ENCODE results near the gene SOCS2.
"Not testable (repeated sequence)": the region's sequence is repeated elsewhere in the genome, so short reads cannot be mapped to it uniquely, and the experiment has no call there.

The SOCS2 gene

DNA sequence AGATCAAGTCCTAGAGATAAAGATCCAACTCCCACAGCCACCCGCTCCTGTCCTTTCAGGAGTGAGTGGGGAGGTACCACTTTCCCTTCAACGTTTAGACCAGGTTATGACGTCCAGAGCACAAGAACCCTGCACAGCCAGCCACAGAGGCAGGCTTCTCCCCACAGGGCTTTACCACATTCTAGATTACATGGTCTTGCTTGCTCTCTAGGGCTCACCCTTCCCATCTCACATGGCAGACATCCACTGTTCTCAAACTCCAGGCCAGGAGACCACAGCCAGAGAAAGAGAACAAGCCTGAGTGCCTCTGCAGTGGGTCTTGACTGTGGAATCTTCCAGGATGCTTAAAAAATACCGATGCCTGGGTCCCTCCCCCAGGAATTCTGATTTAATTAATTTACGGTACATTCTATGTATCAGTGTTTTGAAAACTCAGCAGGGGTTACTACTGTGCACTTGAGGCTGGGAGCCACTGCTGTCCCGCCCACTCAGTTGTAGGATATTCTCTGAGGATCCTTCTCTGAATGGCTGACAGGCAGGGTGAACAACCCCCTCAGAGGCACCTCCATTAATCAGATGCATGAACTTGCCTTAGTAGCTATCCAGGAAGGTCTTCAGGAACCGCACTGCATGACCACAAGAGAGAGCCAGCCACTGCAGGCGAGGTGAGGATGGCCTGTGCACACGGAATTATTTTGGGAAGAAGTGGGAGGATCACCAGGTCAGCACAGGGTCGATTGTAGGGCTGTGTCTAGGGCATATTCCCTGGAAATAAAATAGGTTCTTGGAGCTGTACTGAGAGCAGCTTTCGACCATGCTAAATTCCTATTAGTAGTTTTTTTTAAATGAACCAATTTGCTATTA is 21.5 kb upstream of the SOCS2 start:
- ATAC-seq: no peak
- no peak overlapping the region for H3K27ac Mint-ChIP-seq

DNA sequence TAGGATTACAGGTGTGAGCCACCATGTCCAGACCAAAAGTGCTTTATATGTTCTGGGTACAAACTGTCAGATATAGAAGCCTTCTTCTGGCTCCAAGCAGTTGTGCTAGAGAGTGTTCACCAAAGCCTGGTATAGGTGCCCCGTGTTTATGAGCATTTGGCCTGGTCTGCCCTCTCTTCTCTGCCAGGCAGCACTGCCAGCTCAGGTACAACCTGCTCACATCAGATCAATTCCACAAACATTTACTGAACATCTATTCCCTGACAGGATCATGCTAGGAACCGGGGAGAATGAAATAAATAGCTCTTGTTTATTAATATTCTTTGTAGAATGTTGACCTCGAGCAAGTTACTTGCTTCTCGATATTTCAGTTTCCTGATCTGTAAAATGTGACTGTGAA is 20.0 kb upstream of the SOCS2 start:
- no peaks in the 10 kb centered on the region for H3K27me3 Mint-ChIP-seq
- no peak overlapping the region for H3K4me3 Mint-ChIP-seq
- ATAC-seq (no peak), DNase-seq (no peak)
- H3K4me1 Mint-ChIP-seq: peaks cover 6% of the 10 kb centered on the region
- no peaks in the 10 kb centered on the region for H3K36me3 Mint-ChIP-seq (ENCODE audit: low read depth)
- H3K27ac Mint-ChIP-seq: no peak overlapping the region
- H3K9me3 Mint-ChIP-seq: no peaks in the 10 kb centered on the region

More for the DNA sequence above, 21.5 kb upstream of the SOCS2 start:
- Mint-ChIP-seq H3K36me3 (ENCODE audit: low read depth) (no peaks in the 10 kb centered on the region), H3K4me3 (no peak overlapping the region), H3K27me3 (no peaks in the 10 kb centered on the region), H3K4me1 (peaks cover 6% of the 10 kb centered on the region), H3K9me3 (no peaks in the 10 kb centered on the region)
- no peak for DNase-seq

DNA sequence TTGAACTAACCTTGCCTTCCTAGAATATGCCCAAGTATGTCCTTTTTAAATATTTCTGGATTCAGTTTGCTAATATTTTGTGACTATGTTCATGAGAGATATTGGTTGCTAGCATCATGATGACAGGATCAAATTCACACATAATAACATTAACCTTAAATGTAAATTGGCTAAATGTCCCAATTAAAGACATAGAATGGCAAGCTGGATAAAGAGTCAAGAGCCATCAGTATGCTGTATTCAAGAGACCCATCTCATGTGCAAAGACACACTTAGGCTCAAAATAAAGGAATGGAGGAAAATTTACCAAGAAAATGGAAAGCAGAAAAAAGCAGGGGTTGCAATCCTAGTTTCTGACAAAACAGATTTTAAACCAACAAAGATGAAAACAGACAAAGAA is 14.6 kb upstream of the SOCS2 start:
- not testable (repeated sequence) for H3K27me3 Mint-ChIP-seq, H3K4me1 Mint-ChIP-seq, H3K27ac Mint-ChIP-seq, ATAC-seq, DNase-seq, H3K4me3 Mint-ChIP-seq
- Mint-ChIP-seq H3K9me3 (peaks cover 23% of the 10 kb centered on the region), H3K36me3 (ENCODE audit: low read depth) (peaks cover 15% of the 10 kb centered on the region)

DNA sequence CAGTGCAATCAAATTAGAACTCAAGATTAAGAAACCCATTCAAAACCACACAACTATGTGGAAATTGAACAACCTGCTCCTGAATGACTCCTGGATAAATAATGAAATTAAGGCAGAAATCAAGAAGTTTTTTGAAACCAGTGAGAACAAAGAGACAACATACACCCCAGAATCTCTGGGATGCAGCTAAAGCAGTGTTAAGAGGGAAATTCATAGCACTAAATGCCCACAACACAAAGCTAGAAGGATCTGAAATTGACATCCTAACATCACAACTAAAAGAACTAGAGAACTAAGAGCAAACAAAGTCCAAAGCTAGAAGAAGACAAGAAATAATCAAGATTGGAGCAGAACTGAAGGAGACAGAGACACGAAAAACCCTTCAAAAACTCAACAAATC is 13.8 kb upstream of the SOCS2 start:
- ATAC-seq, H3K27me3 Mint-ChIP-seq, H3K4me3 Mint-ChIP-seq, H3K4me1 Mint-ChIP-seq, H3K27ac Mint-ChIP-seq, DNase-seq: not testable (repeated sequence)
- peaks cover 15% of the 10 kb centered on the region for H3K36me3 Mint-ChIP-seq (ENCODE audit: low read depth)
- H3K9me3 Mint-ChIP-seq: peaks cover 23% of the 10 kb centered on the region

DNA sequence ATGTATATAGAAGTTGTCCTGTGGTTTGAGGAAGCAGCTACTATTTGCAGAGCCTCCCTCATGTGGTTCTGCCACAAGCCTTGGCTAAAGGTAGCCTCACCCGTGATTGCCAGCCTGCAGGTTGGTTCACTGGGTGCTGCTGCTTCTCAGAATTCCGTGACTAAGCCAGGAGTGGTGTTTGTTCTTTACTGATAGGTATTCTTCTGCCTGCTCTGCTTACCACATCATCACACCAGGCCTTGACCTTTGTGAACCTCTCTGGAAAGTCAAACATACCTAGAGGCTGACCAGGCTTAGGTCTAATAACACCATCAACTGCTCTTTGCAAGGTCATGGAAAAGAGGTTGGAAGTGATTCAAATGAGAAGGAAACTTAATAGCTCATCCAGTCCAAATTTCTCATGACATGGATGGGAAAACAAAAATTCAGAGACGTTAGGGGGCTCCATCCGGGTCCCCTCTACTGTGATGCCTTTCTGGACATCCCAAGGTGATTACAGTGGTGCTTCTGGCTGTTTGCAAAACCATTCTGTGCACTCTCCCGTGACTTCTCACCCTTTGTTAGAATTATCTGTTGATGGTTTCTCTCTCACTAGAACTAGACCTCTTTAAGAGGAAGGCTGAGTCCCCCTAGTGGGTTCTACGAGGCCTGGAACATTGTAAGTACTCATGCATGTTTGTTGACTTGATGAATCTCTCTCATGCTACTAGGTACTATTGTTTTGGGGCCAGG is 8.5 kb upstream of the SOCS2 start:
- peaks cover 5% of the 10 kb centered on the region for H3K4me1 Mint-ChIP-seq
- H3K27me3 Mint-ChIP-seq: peaks cover 4% of the 10 kb centered on the region
- H3K36me3 Mint-ChIP-seq (ENCODE audit: low read depth): peaks cover 5% of the 10 kb centered on the region
- ATAC-seq (no peak), DNase-seq (no peak)
- no peak overlapping the region for H3K4me3 Mint-ChIP-seq
- H3K27ac Mint-ChIP-seq: no peak overlapping the region
- H3K9me3 Mint-ChIP-seq: peaks cover 10% of the 10 kb centered on the region

DNA sequence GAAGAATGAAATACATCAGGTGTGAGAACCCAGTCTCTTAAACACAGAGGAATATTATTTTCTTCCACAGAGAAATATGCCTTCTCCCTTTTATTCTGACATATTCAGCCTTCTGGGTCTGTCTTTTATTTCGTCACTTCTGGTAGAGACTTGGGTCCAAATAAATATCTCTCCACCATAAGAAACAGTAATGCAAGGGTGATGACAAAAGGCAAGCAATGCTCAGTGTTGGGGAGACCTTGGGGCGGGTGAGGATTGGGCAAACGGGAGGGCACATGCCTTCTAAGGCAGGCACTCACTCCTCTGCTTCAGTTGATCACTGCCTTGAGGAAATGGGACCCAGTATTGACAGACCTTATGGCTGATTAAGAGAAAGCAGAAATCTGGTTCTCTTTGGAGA is 6.7 kb upstream of the SOCS2 start:
- no peaks in the 10 kb centered on the region for H3K9me3 Mint-ChIP-seq
- DNase-seq (no peak), ATAC-seq (no peak)
- peaks cover 4% of the 10 kb centered on the region for H3K27me3 Mint-ChIP-seq
- no peak overlapping the region for H3K27ac Mint-ChIP-seq
- no peak overlapping the region for H3K4me3 Mint-ChIP-seq
- H3K4me1 Mint-ChIP-seq: peaks cover 8% of the 10 kb centered on the region
- H3K36me3 Mint-ChIP-seq (ENCODE audit: low read depth): no peaks in the 10 kb centered on the region

DNA sequence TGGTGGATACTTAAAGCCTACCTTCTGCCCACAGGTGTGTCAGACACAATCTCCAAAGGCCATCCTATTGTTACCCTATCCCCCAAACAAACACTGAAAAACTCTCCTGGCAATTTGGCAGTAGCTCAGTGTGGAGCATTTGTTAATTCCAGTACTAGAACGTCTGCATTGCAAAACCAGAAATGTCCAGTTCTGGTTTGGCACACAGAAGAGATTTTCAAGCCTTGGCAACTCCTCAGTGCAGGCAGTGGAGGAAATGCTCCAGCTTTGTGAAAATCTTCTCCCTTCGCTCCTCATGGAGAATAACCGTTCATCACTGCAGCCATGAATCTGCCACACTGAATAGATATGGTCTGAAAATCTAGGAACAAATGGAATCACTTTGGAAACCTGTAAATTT is 5.3 kb upstream of the SOCS2 start:
- H3K27ac Mint-ChIP-seq: no peak overlapping the region
- H3K36me3 Mint-ChIP-seq (ENCODE audit: low read depth): no peaks in the 10 kb centered on the region
- no peaks in the 10 kb centered on the region for H3K9me3 Mint-ChIP-seq
- H3K27me3 Mint-ChIP-seq: peaks cover 5% of the 10 kb centered on the region
- no peak for ATAC-seq
- DNase-seq: no peak
- H3K4me1 Mint-ChIP-seq: peaks cover 9% of the 10 kb centered on the region
- H3K4me3 Mint-ChIP-seq: no peak overlapping the region

DNA sequence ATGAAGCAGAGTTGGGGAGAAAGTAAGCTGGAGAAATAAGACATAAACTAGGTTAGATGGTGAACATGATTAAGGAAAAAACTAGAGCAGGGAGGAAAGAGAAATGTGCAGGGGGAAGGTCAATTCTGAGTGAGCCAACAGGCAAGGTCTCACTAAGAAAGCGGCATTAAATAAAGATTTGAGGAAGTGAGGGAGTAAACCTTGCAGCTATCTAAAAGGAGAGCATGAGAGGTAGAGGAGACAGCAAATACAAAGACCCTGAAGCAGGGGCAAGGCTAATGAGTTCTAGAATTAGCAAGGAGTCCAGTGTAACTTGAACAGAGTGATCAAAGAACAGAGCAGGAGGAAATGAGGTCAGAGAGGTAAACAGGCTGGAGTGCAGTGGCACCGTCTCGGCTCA is 4.4 kb upstream of the SOCS2 start:
- no peaks in the 10 kb centered on the region for H3K36me3 Mint-ChIP-seq (ENCODE audit: low read depth)
- H3K9me3 Mint-ChIP-seq: no peaks in the 10 kb centered on the region
- DNase-seq: no peak
- H3K27ac Mint-ChIP-seq: no peak overlapping the region
- ATAC-seq: no peak
- H3K4me3 Mint-ChIP-seq: no peak overlapping the region
- peaks cover 13% of the 10 kb centered on the region for H3K27me3 Mint-ChIP-seq
- H3K4me1 Mint-ChIP-seq: peaks cover 18% of the 10 kb centered on the region

DNA sequence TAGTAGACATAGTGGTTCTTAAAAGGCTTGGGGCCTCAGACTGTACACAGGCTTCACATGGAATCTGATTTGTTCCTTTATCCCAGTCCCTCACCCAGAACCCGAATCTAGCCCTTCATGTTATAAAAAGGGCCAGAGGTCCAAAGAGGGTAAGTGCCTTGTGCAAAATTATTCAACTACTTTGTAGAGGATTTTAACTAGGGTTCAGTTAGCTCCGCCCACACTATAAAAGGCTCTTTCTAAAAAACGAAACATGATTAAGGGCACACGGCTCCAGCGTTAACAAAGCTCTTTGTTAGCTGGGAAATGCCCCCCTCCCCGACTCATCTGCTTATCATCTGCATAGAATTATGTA is 3.2 kb upstream of the SOCS2 start:
- peak overlapping the region; percentile 75 for H3K27ac Mint-ChIP-seq

DNA sequence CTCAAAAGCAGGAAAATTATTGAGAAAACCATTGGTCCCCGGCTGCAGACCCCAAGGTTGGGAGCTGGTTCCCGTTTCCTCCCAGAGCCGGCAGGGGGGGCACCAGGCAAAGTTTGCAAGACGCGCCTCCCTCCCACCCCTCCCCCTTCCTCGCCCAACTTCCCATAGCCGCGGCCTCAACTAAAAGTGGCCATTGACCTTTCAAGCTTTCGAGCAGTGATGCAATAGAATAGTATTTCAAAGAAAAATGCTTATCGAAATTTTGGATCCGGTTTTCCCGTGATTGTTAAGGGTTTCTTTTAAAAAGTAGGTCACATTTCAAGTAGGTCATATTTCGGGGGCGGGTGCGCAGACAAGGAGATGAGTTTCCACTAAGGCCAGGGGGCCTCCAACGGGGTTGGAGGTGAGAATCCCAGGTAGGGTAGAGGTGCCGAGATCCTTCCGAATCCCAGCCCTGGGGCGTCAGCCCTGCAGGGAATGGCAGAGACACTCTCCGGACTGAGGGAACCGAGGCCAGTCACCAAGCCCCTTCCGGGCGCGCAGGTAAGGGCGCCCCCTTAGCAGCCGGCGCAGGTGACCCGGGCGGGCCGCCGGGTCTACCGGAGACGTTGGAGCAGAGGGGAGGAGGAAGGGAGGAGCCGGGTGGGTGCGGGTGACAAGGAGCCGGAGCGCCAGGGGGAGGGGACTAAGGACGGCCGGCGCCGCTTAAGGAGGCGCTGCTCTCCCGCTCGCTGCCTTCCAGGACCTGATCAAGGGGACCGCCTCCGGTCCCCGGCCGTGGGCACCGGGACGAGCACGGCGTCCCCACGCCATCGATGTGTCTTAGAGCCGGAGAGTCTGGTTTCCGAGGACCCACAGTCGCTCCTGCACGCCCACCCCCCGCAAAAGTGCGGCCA is 2.6 kb upstream of the SOCS2 start:
- DNase-seq: peak; percentile 86
- ATAC-seq: peak; percentile 47
- peaks cover 28% of the 10 kb centered on the region for H3K4me1 Mint-ChIP-seq
- no peaks in the 10 kb centered on the region for H3K9me3 Mint-ChIP-seq
- peak overlapping the region; percentile 82 for H3K4me3 Mint-ChIP-seq
- peaks cover 10% of the 10 kb centered on the region for H3K36me3 Mint-ChIP-seq (ENCODE audit: low read depth)
- H3K27me3 Mint-ChIP-seq: peaks cover 24% of the 10 kb centered on the region
- peak overlapping the region; percentile 75 for H3K27ac Mint-ChIP-seq

More for the DNA sequence above, 3.2 kb upstream of the SOCS2 start:
- H3K4me3 Mint-ChIP-seq: peak overlapping the region; percentile 82
- peaks cover 5% of the 10 kb centered on the region for H3K36me3 Mint-ChIP-seq (ENCODE audit: low read depth)
- peaks cover 24% of the 10 kb centered on the region for H3K4me1 Mint-ChIP-seq
- no peak for DNase-seq
- H3K27me3 Mint-ChIP-seq: peaks cover 20% of the 10 kb centered on the region
- no peaks in the 10 kb centered on the region for H3K9me3 Mint-ChIP-seq
- ATAC-seq: no peak

DNA sequence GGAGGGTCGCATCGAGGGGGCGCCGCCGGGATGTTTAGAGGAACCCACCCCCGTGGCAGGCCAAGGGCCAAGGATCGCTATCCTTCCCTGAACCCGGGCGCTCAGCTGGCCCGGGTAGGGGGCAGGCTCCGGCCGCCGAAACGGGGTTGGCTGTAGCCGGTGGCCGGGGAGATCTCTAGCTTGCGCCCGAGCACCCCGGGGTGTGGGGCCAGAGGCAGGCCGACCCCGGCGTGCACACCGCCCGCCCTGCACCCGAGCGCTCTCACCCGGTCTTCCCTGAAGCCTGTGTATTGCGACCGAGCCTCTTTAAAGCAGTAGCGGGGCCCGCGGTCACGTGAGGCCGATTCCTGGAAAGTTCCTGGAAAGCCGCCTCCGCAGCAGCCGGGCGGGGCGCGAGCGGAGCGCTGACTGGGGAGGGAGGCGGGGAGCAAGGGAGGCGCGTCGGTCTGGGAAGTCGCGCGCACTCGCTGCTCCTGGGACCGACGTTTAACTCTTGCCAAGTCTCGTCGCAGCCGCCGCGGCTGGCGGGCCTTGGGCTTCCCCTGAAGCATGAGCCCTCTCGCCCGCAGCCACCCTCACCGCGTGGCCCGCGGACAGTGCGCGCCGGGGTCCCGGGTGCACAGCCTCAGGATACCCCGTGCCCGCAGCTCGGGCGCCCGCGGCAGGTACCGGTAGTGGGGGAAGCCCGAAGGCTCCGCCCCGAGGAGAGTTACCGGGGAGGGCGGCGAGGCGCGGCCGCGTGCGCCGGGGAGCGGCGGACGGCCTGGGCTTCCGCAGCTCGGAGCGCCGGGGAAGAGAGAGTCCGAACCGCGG is 1.7 kb upstream of the SOCS2 start:
- peaks cover 30% of the 10 kb centered on the region for H3K4me1 Mint-ChIP-seq
- DNase-seq (peak; percentile 92), ATAC-seq (peak; percentile 71)
- peak overlapping the region; percentile 82 for H3K4me3 Mint-ChIP-seq
- H3K36me3 Mint-ChIP-seq (ENCODE audit: low read depth): peaks cover 17% of the 10 kb centered on the region
- peaks cover 25% of the 10 kb centered on the region for H3K27me3 Mint-ChIP-seq
- peak overlapping the region; percentile 80 for H3K27ac Mint-ChIP-seq
- no peaks in the 10 kb centered on the region for H3K9me3 Mint-ChIP-seq

DNA sequence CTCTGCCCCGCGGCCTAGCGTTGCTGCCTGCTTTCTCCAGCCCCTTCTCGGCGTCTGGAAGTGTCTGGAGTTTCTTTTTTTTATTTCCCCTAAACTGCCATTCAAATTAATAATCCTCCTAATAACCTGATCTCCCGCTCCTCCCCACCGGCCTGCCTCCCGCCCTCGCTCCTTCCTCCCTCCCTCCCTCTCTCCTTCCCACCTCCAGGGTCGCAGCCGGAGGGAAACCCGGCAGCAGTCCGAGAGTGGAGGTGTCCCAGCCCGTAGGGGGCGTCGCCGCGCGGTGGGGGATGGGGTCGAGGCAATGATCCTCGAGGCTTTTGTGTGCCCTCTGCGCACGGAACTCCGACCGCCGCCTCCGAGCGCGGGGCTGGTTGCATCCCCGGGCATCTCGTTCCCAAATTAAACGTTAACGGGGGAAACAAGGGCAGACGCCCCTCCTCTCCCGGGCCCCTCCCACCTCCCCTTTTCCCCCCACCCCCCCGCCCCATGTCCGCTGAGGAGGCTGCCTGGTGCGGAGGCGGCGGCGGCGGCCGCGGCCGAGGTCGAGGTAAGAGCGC is 1.0 kb upstream of the SOCS2 start:
- H3K27ac Mint-ChIP-seq: peak overlapping the region; percentile 80
- H3K4me1 Mint-ChIP-seq: peaks cover 30% of the 10 kb centered on the region
- DNase-seq (peak; percentile 75), ATAC-seq (no peak)
- no peaks in the 10 kb centered on the region for H3K9me3 Mint-ChIP-seq
- H3K27me3 Mint-ChIP-seq: peaks cover 25% of the 10 kb centered on the region
- H3K4me3 Mint-ChIP-seq: peak overlapping the region; percentile 82
- peaks cover 17% of the 10 kb centered on the region for H3K36me3 Mint-ChIP-seq (ENCODE audit: low read depth)

DNA sequence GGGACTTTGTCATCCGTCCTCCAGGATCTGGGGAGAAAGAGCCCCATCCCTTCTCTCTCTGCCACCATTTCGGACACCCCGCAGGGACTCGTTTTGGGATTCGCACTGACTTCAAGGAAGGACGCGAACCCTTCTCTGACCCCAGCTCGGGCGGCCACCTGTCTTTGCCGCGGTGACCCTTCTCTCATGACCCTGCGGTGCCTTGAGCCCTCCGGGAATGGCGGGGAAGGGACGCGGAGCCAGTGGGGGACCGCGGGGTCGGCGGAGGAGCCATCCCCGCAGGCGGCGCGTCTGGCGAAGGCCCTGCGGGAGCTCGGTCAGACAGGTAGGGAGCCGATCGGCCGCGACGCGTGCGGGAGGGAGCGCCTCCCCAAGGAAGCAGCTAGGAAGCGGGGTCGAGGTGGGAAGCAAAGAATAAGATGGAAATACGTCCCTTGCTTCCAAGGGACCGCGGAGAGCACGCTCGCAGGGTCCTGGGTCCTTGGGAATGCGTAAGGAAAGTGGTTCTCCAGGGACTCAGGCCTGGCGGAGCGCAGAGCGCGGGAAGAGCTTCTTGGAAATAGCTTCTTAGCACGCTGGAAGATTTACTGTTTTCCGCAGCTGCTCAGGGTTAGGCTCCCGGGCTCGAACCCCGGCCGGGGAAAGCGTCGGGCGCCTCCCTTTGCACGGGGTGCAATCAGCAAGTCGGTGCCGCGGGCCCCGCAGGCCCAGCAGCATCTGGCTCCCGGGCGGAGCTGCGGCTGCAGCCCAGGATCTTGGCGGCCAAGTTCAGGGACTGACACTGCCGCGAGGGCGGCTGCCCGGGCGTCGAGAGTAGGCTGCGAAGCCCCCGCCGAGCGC is 457 bp downstream of the SOCS2 start:
- peak; percentile 40 for DNase-seq

More for the DNA sequence above, 457 bp downstream of the SOCS2 start:
- no peaks in the 10 kb centered on the region for H3K9me3 Mint-ChIP-seq
- H3K27ac Mint-ChIP-seq: peak overlapping the region; percentile 78
- H3K4me3 Mint-ChIP-seq: peak overlapping the region; percentile 80
- H3K36me3 Mint-ChIP-seq (ENCODE audit: low read depth): peaks cover 17% of the 10 kb centered on the region
- peaks cover 33% of the 10 kb centered on the region for H3K4me1 Mint-ChIP-seq
- H3K27me3 Mint-ChIP-seq: peaks cover 24% of the 10 kb centered on the region
- no peak for ATAC-seq

Measured in activated naive CD8-positive, alpha-beta T cell treated with anti-CD3 and anti-CD28 coated beads, Interleukin-2, amount 50 U/mL, for 24 hours (primary cell).